ENCODE data around the gene SHISAL2A.
"Not testable (repeated sequence)": the region's sequence is repeated elsewhere in the genome, so short reads cannot be mapped to it uniquely, and the experiment has no call there.

SHISAL2A gene

GRCh38 chr1:52684545-52684944 is 51.6 kb downstream of the SHISAL2A start:
- no peak for DNase-seq (ENCODE audit: low read depth)

DNA sequence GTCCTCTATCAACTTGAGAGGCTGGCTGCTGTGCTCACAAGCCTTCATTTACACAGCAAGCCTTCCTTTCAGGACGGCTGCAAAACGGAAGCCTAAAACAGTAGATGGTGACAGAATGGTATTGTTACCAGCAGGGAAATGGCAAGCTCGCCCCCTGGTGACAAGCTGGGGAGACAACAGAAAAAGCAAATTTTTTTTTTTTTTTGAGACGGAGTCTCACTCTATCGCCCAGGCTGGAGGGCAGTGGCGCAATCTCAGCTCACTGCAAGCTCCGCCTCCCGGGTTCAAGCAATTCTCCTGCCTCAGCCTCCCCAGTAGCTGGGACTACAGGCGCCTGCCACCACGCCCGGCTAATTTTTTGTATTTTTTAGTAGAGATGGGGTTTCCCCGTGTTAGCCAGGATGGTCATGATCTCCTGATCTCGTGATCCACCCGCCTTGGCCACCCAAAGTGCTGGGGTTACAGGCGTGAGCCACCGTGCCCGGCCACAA is 53.3 kb downstream of the SHISAL2A start:
- DNase-seq (ENCODE audit: low read depth), result not testable (repeated sequence)

DNA sequence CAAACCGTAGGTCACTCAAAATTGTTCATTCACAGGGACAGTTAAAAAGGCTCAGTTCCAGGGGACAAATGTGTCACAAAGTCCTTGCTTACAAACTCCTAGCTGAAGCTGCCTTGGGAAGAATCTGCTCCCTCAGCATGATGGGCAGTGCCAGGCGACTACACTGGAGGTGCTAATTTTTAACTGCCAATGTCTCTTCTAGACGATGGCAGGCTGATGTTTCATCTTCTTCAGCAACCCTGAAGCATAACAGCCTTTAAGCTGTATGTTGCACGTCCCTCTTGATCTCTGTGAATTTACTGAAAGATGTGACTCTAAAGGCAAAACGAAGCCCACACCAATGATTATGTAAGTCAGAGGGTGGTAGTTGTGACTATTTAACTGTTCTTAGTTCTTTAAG is 53.9 kb downstream of the SHISAL2A start:
- DNase-seq (ENCODE audit: low read depth), result no peak

GRCh38 chr1:52691821-52692220 is 58.9 kb downstream of the SHISAL2A start:
- no peak for DNase-seq (ENCODE audit: low read depth)

GRCh38 chr1:52692697-52693096 is 59.7 kb downstream of the SHISAL2A start:
- DNase-seq (ENCODE audit: low read depth), result no peak

DNA sequence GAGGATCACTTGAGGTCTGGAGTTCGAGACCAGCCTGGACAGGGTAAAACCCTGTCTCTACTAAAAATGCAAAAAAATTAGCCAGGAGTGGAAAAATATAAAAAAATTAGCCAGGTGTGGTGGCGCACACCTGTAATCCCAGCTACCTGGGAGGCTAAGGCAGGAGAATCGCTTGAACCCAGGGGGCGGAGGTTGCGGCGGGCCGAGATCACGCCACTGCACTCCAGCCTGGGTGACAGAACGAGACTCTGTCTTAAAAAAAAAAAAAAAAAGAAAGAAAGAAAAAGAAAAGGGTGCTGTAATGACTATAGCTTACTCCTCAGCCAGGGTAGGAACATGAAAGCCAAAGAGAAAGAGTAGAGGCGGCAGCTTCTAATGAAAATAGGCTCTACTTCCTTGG is 60.4 kb downstream of the SHISAL2A start:
- not testable (repeated sequence) for DNase-seq (ENCODE audit: low read depth)

- no peak for DNase-seq (ENCODE audit: low read depth)
Measured at GRCh38 chr1:52693843-52694242, 60.9 kb downstream of the SHISAL2A start.

DNA sequence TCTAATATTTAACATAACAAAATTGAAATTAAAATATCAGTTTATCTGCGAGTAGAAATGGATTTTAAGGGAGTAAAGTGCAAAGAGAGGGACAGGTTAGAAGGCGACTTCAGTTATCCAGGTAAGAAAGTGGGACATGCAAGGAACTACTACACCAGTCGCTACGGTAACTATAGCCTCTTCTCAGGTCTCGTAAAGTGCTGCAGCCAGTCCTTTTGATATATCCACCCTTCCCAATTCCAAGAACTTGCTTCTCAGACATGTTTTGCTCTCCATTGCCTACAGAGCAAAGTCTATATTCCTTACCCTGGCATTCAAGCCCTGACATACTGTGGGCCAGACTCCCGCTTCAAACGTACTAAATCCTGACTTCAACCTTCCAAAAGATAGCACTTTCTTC is 62.7 kb downstream of the SHISAL2A start:
- DNase-seq (ENCODE audit: low read depth), result no peak

DNA sequence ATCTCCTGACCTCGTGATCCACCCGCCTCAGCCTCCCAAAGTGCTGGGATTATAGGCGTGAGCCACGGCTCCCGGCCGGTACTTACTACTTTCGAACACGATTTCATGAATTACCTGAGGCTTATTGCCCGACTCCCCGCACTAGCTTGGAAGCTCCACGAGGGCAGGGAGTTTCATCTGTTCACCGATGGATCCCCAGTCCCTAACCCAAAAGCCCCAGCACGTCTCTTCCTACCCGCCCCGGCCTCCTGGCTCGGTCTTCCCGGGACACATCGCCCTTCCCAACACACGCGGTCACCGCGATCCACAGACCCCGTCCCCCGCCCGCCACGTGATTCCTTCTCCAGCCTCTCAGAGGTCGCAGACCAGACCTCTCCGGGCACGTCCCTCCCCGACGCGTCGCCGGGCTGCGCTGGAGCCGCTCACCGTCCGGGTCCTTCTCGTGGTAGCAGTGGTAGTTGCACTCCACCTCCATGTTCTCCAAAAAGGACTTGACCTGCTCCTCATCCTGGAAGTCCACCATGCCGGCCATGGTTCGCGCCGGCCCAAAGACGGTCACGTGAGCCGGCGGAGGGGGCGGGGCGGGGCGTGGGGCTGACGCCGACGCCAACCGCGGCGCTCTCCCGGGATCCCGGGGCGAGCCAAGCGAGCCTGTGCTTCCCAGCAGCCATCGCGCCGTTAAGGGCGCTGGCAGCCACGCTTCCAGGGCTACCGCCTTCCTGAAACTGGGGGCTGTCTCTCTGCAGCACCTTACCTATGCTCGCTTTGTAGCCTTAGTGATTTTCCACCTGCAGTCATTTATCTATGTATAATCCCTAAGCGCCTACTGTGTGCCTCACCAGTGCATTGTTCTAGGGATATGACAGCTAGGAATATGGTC is 65.1 kb downstream of the SHISAL2A start, which contains the start of gene COA7:
TSS of gene COA7 (minus strand) at position 553 of the 880 bp plus-strand sequence. CDS start at position 532, 21 bp downstream.
- no peak for DNase-seq (ENCODE audit: low read depth)

DNA sequence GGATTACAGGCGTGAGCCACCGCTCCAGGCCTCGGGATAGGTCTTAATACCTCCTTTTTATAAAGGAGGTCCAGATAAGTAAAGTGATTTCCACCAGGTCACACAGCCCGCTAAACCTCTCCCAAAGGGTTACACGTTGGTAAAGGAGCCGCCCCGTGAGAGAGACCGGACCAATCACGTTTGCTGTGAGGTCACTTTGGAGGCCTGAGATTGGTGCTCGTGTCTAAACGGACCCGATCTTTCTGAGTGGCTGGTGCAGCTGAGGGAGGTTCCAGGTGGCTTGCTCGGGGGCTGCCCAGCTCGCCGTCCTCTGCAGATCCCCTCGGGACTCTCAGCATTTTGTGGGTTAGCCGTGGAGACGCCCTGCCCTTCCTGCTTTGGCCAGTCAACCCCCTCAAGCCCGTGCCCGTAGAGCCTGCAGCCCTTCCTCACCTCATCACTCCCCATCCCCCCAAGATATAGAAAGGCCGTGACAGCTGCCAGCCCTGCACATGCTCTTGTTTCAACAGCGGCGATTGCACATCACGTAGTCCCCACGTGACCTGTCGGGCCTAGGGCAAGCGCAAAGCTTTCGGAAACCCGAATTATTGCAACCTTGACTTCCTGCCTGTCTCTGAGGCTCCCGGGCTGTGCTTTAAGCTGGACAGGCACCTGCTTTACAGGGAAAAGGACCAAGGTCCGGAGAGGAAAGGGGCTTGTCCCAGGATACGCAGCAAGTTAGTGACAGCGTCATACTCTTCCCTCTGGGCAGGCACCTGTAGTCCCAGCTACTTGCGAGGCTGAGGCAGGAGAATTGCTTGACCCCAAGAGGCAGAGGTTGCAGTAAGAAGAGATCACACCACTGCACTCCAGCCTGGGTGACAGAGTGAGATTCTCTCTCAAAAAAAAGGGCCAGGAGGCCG is 70.2 kb downstream of the SHISAL2A start:
- peak; percentile 67 for DNase-seq (ENCODE audit: low read depth)

- no peak for DNase-seq (ENCODE audit: low read depth)
Measured at GRCh38 chr1:52706136-52706670, 73.2 kb downstream of the SHISAL2A start.

Measured in non-pigmented ciliary epithelial cell (primary cell).